WTC11 (cell line): Measurements from ENCODE around the gene HLA-G.

Experiments
- CREB1 ChIP-seq: sonication (generic); formaldehyde crosslinking; IDR thresholded peaks from 2 replicates; pipeline ENCODE4 v1.8.0; 2023; ENCODE audit warnings: mild to moderate bottlenecking, missing genetic modification reagents
- CTCF ChIP-seq: fragments of 200-600 bp; IDR thresholded peaks from 2 replicates; pipeline ENCODE4 v1.8.0; 2022; ENCODE audit warnings: antibody characterized with exemption
- E2F4 ChIP-seq: sonication (generic); formaldehyde crosslinking; IDR thresholded peaks from 2 replicates; pipeline ENCODE4 v1.8.1; 2022; ENCODE audit warnings: low read depth, mild to moderate bottlenecking, moderate library complexity, missing genetic modification reagents, borderline replicate concordance
- ELF4 ChIP-seq: sonication (generic); formaldehyde crosslinking; IDR thresholded peaks from 2 replicates; pipeline ENCODE4 v1.8.1; 2022; ENCODE audit warnings: low read depth, mild to moderate bottlenecking, moderate library complexity, missing genetic modification reagents
- FOXJ3 ChIP-seq: sonication (generic); formaldehyde crosslinking; IDR thresholded peaks from 2 replicates; pipeline ENCODE4 v1.9.0; 2021; ENCODE audit warnings: missing genetic modification reagents, mild to moderate bottlenecking, borderline replicate concordance
- GABPB1 ChIP-seq: sonication (generic); formaldehyde crosslinking; IDR thresholded peaks from 2 replicates; pipeline ENCODE4 v1.8.1; 2023; ENCODE audit warnings: mild to moderate bottlenecking, missing genetic modification reagents
- JUN ChIP-seq: sonication (generic); formaldehyde crosslinking; IDR thresholded peaks from 2 replicates; pipeline ENCODE4 v1.8.0; 2023; ENCODE audit warnings: mild to moderate bottlenecking, missing genetic modification reagents
- MAX ChIP-seq: sonication (generic); formaldehyde crosslinking; IDR thresholded peaks from 2 replicates; pipeline ENCODE4 v1.8.0; 2022; ENCODE audit warnings: mild to moderate bottlenecking, missing genetic modification reagents
- NR2C2 ChIP-seq: sonication (generic); formaldehyde crosslinking; IDR thresholded peaks from 2 replicates; pipeline ENCODE4 v1.8.0; 2022; ENCODE audit warnings: mild to moderate bottlenecking, missing genetic modification reagents
- SMAD3 ChIP-seq: sonication (generic); formaldehyde crosslinking; IDR thresholded peaks from 2 replicates; pipeline ENCODE4 v1.8.0; 2022; ENCODE audit warnings: missing genetic modification reagents, mild to moderate bottlenecking, borderline replicate concordance
- USF2 ChIP-seq: sonication (generic); formaldehyde crosslinking; IDR thresholded peaks from 2 replicates; pipeline ENCODE4 v1.8.1; 2023; ENCODE audit warnings: mild to moderate bottlenecking, missing genetic modification reagents, moderate library complexity
- TF ChIP-seq, protein P1 (sequence below): fragments of 250-450 bp; sonication (Bioruptor Pico); IDR thresholded peaks from 2 replicates; pipeline ENCODE4 v1.9.0; 2021; ENCODE audit warnings: mild to moderate bottlenecking
- TF ChIP-seq, protein P2 (sequence below): sonication (generic); formaldehyde crosslinking; IDR thresholded peaks from 2 replicates; pipeline ENCODE4 v1.8.1; 2023; ENCODE audit warnings: mild to moderate bottlenecking, moderate library complexity, missing genetic modification reagents
- TF ChIP-seq, protein P3 (sequence below): sonication (generic); formaldehyde crosslinking; IDR thresholded peaks from 2 replicates; pipeline ENCODE4 v1.8.1; 2023; ENCODE audit warnings: mild to moderate bottlenecking, missing genetic modification reagents, borderline replicate concordance

GRCh38 chr6:29797966-29798365, 29.7 kb upstream of the HLA-G start:
- TF ChIP-seq CTCF = no peak
- TF ChIP-seq E2F4 (CRISPR knock-in tag) = no peak
- TF ChIP-seq, protein P1, sequence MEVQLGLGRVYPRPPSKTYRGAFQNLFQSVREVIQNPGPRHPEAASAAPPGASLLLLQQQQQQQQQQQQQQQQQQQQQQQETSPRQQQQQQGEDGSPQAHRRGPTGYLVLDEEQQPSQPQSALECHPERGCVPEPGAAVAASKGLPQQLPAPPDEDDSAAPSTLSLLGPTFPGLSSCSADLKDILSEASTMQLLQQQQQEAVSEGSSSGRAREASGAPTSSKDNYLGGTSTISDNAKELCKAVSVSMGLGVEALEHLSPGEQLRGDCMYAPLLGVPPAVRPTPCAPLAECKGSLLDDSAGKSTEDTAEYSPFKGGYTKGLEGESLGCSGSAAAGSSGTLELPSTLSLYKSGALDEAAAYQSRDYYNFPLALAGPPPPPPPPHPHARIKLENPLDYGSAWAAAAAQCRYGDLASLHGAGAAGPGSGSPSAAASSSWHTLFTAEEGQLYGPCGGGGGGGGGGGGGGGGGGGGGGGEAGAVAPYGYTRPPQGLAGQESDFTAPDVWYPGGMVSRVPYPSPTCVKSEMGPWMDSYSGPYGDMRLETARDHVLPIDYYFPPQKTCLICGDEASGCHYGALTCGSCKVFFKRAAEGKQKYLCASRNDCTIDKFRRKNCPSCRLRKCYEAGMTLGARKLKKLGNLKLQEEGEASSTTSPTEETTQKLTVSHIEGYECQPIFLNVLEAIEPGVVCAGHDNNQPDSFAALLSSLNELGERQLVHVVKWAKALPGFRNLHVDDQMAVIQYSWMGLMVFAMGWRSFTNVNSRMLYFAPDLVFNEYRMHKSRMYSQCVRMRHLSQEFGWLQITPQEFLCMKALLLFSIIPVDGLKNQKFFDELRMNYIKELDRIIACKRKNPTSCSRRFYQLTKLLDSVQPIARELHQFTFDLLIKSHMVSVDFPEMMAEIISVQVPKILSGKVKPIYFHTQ (CRISPR knock-in tag) = no peak
- no peak for TF ChIP-seq CREB1 (CRISPR knock-in tag)
- TF ChIP-seq, protein P2, sequence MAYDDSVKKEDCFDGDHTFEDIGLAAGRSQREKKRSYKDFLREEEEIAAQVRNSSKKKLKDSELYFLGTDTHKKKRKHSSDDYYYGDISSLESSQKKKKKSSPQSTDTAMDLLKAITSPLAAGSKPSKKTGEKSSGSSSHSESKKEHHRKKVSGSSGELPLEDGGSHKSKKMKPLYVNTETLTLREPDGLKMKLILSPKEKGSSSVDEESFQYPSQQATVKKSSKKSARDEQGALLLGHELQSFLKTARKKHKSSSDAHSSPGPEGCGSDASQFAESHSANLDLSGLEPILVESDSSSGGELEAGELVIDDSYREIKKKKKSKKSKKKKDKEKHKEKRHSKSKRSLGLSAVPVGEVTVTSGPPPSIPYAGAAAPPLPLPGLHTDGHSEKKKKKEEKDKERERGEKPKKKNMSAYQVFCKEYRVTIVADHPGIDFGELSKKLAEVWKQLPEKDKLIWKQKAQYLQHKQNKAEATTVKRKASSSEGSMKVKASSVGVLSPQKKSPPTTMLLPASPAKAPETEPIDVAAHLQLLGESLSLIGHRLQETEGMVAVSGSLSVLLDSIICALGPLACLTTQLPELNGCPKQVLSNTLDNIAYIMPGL = no peak
- TF ChIP-seq, protein P3, sequence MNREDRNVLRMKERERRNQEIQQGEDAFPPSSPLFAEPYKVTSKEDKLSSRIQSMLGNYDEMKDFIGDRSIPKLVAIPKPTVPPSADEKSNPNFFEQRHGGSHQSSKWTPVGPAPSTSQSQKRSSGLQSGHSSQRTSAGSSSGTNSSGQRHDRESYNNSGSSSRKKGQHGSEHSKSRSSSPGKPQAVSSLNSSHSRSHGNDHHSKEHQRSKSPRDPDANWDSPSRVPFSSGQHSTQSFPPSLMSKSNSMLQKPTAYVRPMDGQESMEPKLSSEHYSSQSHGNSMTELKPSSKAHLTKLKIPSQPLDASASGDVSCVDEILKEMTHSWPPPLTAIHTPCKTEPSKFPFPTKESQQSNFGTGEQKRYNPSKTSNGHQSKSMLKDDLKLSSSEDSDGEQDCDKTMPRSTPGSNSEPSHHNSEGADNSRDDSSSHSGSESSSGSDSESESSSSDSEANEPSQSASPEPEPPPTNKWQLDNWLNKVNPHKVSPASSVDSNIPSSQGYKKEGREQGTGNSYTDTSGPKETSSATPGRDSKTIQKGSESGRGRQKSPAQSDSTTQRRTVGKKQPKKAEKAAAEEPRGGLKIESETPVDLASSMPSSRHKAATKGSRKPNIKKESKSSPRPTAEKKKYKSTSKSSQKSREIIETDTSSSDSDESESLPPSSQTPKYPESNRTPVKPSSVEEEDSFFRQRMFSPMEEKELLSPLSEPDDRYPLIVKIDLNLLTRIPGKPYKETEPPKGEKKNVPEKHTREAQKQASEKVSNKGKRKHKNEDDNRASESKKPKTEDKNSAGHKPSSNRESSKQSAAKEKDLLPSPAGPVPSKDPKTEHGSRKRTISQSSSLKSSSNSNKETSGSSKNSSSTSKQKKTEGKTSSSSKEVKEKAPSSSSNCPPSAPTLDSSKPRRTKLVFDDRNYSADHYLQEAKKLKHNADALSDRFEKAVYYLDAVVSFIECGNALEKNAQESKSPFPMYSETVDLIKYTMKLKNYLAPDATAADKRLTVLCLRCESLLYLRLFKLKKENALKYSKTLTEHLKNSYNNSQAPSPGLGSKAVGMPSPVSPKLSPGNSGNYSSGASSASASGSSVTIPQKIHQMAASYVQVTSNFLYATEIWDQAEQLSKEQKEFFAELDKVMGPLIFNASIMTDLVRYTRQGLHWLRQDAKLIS (CRISPR knock-in tag) = no peak
- TF ChIP-seq MAX = no peak
- TF ChIP-seq USF2 = no peak
- TF ChIP-seq JUN (CRISPR knock-in tag) = no peak
- TF ChIP-seq SMAD3 (CRISPR knock-in tag) = no peak
- no peak for TF ChIP-seq NR2C2 (CRISPR knock-in tag)
- no peak for TF ChIP-seq GABPB1 (CRISPR knock-in tag)
- no peak for TF ChIP-seq FOXJ3 (CRISPR knock-in tag)
- no peak for TF ChIP-seq ELF4 (CRISPR knock-in tag)
